DLD1 (cell line): ENCODE measurements around the gene SLC22A5.
"Not testable (repeated sequence)": the region's sequence is repeated elsewhere in the genome, so short reads cannot be mapped to it uniquely, and the experiment has no call there.

Source experiments
- in situ Hi-C: cut with HindIII; loops from 2 replicates; pipeline ENCODE4 v1.10.0; 2017; ENCODE audit warnings: low sequenced_read_pairs

The SLC22A5 gene

DNA sequence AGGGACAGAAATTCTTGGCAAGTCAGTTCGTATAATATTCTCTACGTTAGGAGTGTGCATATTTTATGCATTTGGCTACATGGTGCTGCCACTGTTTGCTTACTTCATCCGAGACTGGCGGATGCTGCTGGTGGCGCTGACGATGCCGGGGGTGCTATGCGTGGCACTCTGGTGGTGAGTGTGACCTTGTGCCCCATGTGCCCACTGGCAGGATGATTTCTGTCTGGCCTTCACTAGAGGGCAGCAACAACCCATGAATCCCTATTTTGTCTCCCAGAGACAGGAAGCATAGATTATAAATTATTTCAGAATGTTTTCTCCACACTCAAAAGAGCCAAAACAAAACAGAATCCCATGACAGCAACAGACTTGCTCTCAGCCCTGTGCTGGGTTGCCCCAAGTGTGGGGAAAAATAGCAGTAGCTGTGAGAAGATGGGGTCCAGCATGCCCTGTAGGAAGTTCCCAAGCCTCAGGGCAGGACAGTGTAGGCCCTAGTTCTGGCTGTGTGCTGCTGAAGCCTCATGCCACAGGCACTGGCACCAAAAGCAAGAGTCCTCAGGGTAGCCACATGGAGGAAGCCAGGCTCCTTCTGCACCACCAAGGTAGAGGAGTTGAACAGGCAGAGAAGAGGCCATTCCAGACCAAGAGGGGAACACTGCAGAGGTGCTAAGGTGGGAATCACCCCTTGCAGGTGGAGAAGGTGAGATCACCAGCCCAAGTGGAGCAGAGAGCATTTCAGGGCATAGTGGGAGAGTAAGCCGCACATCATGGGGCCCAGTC lies 16.0 kb downstream of the SLC22A5 start:
- in situ Hi-C loops, result loop anchor here (25.0 kb wide), 1 partner anchor 102 kb away; the partner anchor contains the start of gene IRF1

DNA sequence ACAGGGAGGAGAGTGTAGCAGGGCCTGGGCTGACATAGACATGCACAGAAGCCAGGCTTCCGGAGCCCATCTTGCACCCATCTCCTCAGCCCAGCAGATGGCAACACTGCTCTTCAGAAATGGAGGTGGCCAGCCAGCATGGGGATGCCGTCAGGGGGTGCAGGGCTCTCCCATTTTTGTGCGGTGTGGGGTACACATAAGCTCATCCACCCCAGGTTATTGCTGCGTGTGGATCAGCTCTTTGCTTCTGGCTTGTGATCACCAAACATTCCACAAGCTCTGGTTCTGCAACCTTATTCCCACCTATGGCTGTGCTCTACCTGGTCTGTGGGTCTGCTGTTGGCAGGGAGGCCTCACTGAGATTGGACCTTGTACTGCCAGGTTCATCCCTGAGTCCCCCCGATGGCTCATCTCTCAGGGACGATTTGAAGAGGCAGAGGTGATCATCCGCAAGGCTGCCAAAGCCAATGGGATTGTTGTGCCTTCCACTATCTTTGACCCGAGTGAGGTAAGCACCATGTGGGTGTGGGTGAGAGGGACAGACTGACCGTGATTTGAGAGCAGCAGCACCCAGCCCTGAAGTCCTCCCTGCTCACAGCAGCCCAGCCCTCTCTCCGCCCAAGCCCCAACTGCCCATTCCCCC lies 17.3 kb downstream of the SLC22A5 start:
- in situ Hi-C loops, result loop anchor here (25.0 kb wide), 1 partner anchor 101 kb away; the partner anchor contains the start of gene IRF1

DNA sequence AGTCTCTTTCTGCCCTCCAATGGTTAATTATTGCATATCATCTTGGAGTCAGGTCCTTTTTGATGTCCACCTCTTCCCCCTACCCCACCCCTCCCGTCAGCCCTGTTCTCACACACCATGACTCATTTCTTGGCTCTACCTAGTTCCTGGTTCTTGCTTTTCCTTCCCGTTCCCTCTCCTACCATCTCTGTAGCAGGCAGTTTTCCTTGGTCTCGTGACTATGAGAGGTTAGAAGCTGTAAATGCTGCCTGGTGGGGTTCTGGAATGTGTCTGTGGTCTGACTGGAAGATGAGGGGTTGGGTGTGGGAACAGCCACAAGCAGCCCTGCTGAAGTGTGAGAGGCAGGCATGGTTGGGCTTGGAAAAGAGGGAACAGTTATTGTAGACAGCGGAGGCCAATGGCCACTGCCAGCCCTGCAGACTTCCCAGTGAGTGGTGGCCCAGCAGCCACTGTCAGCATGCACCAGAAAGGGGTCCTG lies 18.2 kb downstream of the SLC22A5 start:
- in situ Hi-C loops, result loop anchor here (25.0 kb wide), 1 partner anchor 100 kb away; the partner anchor contains the start of gene IRF1

DNA sequence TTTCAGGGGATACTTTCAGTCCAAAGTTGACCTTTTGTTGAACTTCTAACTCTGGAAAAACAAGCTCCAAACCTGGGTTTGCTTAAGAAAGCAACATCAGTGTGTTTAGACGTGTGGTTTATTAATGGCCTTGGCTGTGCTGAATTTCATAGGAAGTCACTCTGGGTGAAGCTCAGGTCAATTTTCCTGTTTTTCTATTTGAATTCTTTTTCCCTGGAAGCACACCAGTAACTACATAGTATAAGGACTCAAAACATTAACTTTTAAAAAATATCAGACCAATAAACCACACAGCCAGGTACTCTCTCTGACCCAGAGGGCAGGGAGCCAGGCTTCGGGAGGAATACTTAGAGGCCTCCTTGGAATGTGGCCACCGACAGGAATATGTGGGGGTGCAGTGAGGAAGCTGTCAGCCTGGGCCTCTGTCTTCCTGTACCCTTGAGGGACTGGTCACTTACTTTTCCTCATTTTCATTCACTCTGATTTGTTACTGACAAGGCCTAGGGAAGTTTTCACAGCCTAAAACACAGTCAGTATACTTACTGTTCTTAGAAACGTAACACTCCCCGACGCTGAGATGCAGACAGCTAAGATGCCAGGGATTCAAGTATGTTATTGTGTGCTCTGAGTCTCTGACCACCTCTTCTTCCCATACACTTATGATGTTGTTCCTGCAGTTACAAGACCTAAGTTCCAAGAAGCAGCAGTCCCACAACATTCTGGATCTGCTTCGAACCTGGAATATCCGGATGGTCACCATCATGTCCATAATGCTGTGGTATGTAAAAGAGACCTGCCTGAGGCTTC lies 18.9 kb downstream of the SLC22A5 start:
- in situ Hi-C loops, result loop anchor here (25.0 kb wide), 1 partner anchor 99 kb away; the partner anchor contains the start of gene IRF1

DNA sequence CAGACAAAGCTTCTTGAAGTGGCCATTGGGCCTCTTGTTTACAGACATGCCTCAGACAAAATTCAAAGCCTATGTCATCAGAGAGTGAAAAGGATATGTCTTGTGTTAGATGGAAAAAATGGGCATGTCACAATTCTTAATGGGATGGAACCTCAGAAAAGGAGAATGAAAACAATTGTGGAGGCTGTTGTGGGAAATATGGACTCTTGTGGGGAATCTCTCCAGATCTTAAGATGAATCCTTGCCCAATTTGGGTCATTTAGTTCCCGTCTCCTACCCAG lies 19.5 kb downstream of the SLC22A5 start:
- in situ Hi-C loops, result loop anchor here (25.0 kb wide), 1 partner anchor 98 kb away; the partner anchor contains the start of gene IRF1

DNA sequence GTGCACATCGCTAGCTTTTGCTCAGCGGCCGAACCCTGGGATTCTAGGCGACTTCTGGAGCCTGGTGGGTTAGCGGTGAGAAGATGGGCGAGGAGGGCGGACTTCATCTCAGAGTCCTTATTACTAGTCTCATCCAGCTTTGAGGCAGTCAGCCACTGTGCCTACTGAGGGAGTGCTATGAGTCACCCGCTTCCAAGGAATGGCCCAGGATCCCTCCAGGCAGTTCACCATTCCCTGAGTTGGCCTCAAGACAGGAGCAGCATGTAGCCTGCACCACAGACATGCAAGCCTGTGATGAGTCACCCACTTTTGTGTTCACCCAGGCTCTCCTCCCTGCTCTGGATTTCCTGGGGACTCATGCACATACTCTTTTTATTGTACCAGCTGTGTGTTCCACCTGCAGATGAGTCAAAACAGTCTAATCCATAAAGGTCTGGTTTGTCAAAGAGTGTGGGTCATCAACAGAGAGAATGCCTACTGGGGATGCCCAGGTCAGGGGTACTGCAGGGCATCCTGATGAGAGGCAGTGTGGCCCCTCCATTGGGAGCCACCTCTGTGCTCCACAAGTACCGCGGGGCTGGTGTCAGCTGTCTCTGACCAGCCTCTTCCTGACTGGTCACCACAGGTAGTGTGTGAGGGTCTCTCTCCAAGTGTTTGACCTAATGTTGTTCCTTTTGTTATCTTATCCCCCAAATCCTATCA lies 20.2 kb downstream of the SLC22A5 start:
- in situ Hi-C loops, result loop anchor here (25.0 kb wide), 1 partner anchor 98 kb away; the partner anchor contains the start of gene IRF1

DNA sequence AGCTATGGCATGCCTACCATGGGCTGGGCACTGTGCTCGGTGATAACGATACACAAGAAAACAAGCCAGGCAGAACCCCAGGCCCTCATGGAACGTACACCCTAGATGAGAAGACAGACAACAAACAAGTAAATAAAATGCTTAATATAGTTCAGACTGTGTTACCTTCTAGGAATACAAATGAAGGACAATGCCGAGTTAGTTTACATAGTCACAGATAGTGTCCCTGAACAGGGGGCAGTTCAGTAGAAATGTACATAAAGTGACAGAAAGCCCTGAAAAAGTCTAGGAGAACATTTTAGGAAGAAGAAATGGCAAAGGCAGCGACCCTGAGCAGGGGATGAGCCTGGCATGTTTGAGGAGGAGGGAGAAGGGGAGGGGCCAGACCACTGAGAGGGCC lies 21.7 kb downstream of the SLC22A5 start:
- in situ Hi-C loops, result loop anchor here (25.0 kb wide), 1 partner anchor 96 kb away; the partner anchor contains the start of gene IRF1

DNA sequence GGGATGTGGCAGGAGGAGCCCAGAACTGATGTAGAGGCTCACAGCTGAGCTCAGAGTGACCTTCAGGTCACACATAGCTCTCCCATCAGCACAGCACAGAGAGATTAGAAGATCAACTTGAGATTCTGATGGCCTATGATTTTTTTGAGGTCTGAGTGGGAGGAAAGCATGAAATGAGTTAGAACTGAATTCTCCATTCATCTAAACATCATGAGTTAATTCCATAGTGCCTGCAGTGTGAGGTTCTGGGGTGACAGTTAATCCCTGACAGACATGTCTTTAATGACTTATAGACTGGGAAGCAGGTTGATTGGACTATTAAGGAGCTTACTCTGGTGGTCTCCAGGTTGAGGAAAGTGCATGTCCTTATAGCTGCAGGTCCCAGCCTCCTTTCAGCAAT lies 22.4 kb downstream of the SLC22A5 start:
- in situ Hi-C loops, result loop anchor here (25.0 kb wide), 1 partner anchor 95 kb away; the partner anchor contains the start of gene IRF1

DNA sequence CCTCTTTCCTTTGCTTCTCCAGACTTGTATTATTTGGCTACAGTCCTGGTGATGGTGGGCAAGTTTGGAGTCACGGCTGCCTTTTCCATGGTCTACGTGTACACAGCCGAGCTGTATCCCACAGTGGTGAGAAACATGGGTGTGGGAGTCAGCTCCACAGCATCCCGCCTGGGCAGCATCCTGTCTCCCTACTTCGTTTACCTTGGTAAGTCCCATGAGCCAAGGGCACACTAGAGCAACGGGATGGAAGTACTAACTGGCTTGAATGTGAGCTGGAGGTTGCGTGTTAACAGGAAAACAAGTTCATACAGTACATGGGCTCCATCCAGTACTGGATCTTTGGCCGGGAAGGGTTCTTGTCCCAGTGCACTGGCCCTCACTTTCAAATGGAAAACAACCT lies 22.9 kb downstream of the SLC22A5 start:
- in situ Hi-C loops, result loop anchor here (25.0 kb wide), 1 partner anchor 95 kb away; the partner anchor contains the start of gene IRF1

DNA sequence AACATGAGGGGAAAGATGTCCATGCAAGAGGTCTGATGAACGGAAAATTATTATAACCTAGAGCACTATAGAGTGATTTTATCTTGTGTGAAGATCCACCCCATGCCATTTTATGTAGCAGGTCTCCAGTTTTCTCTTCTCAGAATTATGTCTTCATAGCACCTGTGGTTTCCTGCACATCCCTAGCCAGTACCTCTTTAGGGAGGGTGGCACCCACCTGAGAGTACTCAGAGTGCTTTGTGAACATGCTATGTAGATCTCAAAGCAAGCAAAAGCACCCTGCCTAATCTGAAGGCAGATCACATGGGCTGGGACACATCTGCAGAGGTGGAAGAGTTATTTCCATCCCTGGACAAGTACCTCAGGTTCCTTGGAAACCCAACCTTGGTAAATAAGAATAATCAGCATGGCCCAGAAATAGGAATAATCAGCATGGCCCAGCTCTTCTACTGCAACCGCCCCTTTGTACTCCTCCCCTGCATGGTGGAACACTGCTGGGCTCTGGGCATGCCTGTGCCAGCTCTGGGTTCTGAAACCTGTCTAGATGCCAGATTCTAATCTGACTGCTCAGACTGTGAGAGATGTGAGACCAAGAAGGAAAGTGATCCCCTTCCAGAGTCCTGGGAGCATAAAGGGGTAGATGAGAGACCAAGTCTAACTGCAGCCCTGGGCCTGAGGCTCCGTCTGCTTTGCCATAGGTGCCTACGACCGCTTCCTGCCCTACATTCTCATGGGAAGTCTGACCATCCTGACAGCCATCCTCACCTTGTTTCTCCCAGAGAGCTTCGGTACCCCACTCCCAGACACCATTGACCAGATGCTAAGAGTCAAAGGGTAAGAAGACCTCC lies 23.7 kb downstream of the SLC22A5 start:
- in situ Hi-C loops, result loop anchor here (25.0 kb wide), 1 partner anchor 94 kb away; the partner anchor contains the start of gene IRF1

DNA sequence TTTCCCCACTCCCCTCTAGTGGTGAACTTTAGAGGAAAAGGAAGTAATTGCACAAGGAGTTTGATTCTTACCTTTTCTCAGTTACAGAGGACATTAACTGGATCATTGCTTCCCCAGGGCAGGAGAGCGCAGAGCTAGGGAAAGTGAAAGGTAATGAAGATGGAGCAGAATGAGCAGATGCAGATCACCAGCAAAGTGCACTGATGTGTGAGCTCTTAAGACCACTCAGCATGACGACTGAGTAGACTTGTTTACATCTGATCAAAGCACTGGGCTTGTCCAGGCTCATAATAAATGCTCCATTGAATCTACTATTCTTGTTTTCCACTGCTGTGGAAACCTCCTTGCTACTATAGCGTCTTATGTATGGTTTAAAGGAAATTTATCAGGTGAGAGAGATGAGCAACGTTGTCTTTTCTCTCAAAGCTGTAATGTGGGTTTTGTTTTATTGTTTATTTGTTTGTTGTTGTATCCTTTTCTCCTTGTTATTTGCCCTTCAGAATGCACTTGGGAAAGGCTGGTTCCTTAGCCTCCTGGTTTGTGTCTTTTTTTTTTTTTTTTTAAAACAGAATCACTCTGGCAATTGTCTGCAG lies 25.3 kb downstream of the SLC22A5 start:
- in situ Hi-C loops, result loop anchor here (25.0 kb wide), 1 partner anchor 93 kb away; the partner anchor contains the start of gene IRF1

DNA sequence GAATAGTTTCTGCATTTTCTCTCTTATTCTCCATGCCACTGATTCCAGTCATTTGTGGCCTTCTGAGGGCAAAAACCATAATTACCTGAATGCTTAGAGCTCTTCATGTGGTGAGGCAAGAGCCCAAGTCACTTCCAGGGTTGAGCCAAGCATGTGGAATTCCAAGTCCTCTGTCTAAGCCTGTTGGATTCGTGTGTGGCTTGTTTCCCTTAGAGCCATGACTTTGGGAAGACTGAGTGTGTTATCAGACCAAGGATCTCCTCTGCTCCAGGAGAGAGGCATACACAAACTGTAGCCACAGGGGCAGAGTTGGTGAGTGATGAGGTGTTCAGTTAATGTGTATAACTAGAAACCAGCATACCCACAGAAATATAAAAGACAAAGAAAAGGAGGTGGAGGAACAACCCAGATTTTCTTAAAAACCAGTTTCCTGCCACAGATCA lies 27.1 kb downstream of the SLC22A5 start:
- in situ Hi-C loops, result loop anchor here (25.0 kb wide), 1 partner anchor 91 kb away; the partner anchor contains the start of gene IRF1

DNA sequence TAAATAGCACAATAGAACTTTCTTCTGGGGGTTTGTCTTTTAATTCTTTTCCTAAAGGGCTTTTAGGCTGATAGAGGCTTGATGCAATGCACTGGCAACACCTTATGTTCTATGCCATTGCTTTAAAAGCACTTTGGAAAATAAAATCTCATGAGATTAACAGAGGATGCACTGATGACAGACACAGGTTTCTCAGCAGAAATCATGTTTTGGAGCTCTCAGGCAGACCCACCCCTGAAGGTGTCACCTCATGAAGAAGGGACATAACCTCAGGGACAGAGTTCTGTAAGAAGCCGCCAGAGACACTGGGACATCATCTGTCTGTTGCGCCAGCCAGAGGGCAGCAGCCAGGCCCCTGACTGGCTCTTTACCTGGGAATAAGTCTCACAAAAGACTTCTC lies 27.7 kb downstream of the SLC22A5 start:
- in situ Hi-C loops, result loop anchor here (25.0 kb wide), 1 partner anchor 90 kb away; the partner anchor contains the start of gene IRF1

DNA sequence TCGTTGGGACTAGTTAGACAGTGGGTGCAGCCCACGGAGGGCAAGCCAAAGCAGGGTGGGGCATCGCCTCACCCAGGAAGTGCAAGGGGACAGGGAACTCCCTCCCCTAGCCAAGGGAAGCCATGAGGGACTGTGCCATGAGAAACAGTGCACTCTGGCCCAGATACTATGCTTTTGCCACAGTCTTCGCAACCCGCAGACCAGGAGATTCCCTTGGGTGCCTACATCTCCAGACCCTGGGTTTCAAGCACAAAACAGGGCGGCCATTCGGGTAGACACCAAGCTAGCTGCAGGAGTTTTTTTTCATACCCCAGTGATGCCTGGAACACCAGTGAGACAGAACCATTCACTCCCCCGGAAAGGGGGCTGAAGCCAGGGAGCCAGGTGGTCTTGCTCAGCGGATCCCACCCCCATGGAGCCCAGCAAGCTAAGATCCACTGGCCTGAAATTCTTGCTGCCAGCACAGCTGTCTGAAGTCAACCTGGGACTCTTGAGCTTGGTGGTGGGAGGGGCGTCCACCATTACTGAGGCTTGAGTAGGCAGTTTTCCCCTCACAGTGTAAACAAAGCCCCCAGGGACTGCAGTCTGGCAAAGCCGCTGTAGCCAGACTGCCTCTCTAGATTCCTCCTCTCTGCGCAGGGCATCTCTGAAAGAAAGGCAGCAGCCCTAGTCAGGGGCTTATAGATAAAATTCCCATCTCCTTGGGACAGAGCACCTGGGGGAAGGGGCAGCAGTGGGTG lies 28.6 kb downstream of the SLC22A5 start:
- in situ Hi-C loops, result loop anchor here (25.0 kb wide), 1 partner anchor 89 kb away; the partner anchor contains the start of gene IRF1

DNA sequence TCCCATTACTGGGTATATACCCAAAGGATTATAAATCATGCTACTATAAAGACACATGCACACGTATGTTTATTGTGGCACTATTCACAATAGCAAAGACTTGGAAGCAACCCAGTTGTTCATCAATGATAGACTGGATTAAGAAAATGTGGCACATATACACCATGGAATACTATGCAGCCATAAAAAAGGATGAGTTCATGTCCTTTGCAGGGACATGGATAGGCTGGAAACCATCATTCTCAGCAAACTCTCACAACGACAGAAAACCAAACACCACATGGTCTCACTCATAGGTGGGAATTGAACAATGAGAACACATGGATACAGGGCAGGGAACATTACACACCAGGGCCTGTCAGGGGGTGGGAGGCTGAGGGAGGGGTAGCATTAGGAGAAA lies 34.5 kb downstream of the SLC22A5 start:
- in situ Hi-C loops, result not testable (repeated sequence)

DNA sequence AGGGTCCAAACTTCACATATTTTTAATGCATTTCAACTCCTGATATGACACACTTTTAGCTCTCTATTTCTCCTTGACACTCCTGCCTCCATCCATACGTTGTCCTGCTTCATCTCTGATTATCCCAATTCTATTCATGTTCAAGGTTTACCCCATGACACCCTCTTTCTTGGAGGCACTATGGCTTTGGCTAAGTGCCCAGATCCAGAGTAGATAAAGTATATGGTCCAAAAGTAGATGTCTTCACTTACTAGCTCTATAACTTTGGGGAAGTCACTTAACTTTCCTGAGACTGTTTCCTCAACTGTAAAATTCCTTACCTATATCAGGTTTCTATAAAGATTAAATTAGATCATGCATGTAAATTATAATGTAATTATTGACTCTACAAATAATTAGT lies 36.1 kb downstream of the SLC22A5 start:
- in situ Hi-C loops, result no loop called here

DNA sequence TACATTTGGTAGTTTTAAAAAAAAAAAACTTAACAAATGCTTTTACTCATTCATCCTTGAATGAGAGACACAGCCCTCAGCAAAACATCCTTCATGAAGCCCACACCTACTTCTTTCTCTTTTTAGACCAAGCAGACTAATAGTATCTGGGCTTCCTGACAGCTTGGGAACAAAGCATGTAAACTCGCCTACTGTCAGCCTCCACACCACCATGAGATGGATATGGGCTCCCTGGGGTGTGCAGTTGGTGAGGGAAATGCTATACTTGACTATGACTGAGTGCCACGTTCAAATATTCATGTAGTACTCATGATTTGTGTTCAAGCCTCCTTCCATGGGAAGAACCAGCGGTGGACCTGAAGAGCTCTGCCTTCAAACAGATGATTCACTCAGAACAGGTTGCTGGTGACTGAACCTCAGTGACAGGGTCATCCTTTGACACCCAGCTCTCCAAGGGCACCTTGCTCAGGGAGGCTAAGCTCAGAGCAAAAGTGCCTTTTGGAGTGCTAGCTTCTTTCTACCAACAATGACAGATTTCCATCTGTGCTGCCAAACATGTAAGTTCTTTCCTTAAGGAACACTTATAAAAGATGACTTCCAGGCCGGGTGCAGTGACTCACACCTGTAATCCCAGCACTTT lies 36.8 kb downstream of the SLC22A5 start:
- in situ Hi-C loops, result no loop called here
